ENCODE data around the gene NCF4. TPM values are rescaled to one million over a fixed set of nuclear protein-coding genes. Genes with fewer than 3 reads are reported as not detected.

Gene NCF4
- total RNA-seq, 1 donor from 2014 or later = not detected

DNA sequence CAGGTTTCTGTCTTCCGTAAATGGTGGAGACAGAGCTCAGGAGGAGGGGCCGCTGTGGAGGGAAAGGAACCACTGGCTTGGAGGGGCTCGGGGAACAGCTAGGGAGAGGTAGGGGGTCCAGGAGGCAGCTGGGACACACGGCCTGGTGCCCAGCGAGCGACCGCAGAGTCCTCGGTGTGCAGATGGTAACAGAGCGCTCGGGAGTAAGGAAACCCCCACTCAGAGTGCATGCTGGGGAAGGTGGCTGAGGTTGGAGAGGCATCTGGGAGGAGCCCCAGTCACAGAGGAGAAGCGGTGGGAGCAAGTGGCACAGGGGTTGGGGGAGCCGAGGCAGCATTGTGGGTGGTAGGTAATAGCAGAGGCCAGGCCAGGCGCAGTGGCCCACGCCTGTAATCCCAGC lies 10.8 kb upstream of the NCF4 start:
- Mint-ChIP-seq H3K4me1 (no peaks in the 10 kb centered on the region), H3K27me3 (ENCODE audit: low read depth) (peaks cover 52% of the 10 kb centered on the region), H3K27ac (no peak overlapping the region)

DNA sequence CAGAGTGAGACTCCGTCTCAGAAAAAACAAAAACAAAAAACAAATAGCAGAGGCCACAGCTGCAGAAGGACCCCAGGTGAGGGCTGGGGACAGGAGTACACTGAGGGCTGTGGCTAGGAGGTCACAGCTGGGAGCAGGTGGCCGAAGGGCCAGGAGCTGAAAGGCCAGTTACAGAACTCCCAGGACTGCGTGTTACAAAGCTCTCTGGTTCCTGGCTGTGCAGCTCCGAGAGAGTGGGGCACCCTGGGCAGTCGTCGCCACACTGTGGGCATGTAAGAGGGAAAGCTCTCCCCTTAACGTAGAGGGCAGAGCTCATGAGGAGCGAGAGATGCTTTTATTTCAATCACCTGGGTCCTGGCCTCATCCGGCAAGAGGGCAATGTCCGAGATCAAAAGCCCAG lies 10.1 kb upstream of the NCF4 start:
- Mint-ChIP-seq H3K9me3 (no peaks in the 10 kb centered on the region), H3K36me3 (no peaks in the 10 kb centered on the region), H3K4me1 (no peaks in the 10 kb centered on the region), H3K4me3 (no peak overlapping the region), H3K27me3 (ENCODE audit: low read depth) (peaks cover 46% of the 10 kb centered on the region), H3K27ac (no peak overlapping the region)
- TF ChIP-seq, protein P1, sequence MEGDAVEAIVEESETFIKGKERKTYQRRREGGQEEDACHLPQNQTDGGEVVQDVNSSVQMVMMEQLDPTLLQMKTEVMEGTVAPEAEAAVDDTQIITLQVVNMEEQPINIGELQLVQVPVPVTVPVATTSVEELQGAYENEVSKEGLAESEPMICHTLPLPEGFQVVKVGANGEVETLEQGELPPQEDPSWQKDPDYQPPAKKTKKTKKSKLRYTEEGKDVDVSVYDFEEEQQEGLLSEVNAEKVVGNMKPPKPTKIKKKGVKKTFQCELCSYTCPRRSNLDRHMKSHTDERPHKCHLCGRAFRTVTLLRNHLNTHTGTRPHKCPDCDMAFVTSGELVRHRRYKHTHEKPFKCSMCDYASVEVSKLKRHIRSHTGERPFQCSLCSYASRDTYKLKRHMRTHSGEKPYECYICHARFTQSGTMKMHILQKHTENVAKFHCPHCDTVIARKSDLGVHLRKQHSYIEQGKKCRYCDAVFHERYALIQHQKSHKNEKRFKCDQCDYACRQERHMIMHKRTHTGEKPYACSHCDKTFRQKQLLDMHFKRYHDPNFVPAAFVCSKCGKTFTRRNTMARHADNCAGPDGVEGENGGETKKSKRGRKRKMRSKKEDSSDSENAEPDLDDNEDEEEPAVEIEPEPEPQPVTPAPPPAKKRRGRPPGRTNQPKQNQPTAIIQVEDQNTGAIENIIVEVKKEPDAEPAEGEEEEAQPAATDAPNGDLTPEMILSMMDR (IDR thresholded peaks at IDR 0.05; ENCODE audit: unreplicated experiment) = no peak
- no peak for DNase-seq (ENCODE audit: low spot score in 2 of 2, unreplicated experiment in 2 of 2)

More for the DNA sequence above, 10.8 kb upstream of the NCF4 start:
- Mint-ChIP-seq H3K36me3 (no peaks in the 10 kb centered on the region), H3K4me3 (no peak overlapping the region), H3K9me3 (no peaks in the 10 kb centered on the region)
- TF ChIP-seq, protein P1 (IDR thresholded peaks at IDR 0.05; ENCODE audit: unreplicated experiment) = no peak
- DNase-seq (ENCODE audit: low spot score in 2 of 2, unreplicated experiment in 2 of 2) = no peak

DNA sequence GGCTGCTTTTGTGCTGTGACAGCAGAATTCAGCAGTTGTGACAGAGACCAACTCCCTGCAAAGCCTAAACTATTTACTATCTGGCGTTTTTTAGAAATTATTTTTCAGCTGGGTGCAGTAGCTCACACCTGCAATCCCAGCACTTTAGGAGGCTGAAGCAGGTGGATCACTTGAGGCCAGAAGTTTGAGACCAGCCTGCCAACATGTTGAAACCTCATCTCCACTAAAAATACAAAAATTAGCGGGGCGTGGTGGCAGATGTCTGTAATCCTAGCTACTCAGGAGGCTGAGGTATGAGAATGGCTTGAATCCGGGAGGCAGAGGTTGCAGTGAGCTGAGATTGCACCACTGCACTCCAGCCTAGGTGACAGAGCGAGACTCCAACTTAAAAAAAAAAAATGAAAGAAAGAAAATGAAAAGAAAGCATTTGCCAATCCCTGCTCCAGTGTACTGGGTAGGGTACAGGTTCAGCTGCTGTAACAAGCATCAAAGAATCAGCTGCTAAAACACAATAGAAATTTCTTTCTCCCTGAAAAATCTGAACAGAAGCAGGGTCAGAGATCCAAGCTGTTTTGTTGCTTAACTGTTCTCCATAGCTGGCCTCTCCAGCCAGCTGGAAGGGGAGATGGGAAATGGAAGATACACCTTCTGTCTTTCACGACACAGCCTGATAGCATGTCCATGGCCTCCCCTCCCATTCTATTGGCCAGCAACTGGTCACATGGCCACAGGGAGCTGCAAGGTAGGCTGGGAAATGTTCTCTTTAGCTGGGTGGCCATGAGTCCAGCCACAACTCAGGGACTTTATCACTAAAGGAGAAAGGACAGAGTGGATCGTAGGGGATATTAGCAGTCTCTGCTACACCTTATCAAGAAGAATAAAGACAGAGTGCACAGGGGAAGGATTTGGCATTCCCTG lies 8.5 kb upstream of the NCF4 start:
- peaks cover 43% of the 10 kb centered on the region for H3K27me3 Mint-ChIP-seq (ENCODE audit: low read depth)
- H3K27ac Mint-ChIP-seq = no peak overlapping the region
- no peak overlapping the region for H3K4me3 Mint-ChIP-seq
- peaks cover 6% of the 10 kb centered on the region for H3K4me1 Mint-ChIP-seq
- DNase-seq (ENCODE audit: low spot score in 2 of 2, unreplicated experiment in 2 of 2) = no peak
- no peaks in the 10 kb centered on the region for H3K9me3 Mint-ChIP-seq
- TF ChIP-seq, protein P1 (IDR thresholded peaks at IDR 0.05; ENCODE audit: unreplicated experiment) = no peak
- no peaks in the 10 kb centered on the region for H3K36me3 Mint-ChIP-seq

DNA sequence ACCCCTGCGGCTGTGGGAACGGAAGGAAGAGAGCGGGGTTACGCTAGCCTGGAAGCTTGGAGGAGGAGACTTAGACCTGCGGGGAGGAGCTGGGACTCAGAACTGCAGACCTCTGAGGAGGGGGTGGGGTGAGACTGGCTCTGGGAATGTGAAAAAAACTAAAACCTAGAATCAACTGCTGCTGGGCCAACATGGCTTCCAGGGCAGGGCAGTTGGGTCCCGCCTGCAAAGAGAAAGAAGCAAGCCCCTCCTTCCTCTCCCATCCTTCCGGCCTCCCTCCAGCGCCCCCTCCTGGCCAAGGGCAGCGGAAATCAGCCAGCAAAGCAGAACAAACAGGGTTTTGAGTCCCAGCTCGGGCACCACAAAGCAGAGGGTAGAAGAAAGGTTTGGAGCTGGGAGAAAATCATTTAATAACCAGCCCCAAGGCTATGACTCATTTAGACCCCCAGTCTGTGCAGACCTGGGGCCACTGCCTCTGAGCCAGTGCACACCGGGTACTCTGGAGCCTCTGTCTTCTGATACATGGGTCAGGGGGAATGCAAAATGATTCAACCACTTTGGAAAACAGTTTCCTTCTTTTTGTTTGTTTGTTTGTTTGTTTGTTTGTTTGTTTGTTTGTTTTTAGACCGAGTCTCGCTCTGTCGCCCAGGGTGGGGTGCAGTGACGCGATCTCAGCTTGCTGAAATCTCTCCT lies 7.3 kb upstream of the NCF4 start:
- no peaks in the 10 kb centered on the region for H3K36me3 Mint-ChIP-seq
- peak in 1 of 2 experiments; percentile 72 for DNase-seq (ENCODE audit: low spot score in 2 of 2, unreplicated experiment in 2 of 2)
- H3K27me3 Mint-ChIP-seq (ENCODE audit: low read depth) = peaks cover 44% of the 10 kb centered on the region
- H3K9me3 Mint-ChIP-seq = no peaks in the 10 kb centered on the region
- TF ChIP-seq, protein P1 (IDR thresholded peaks at IDR 0.05; ENCODE audit: unreplicated experiment) = peak; percentile 64
- no peak overlapping the region for H3K27ac Mint-ChIP-seq
- H3K4me3 Mint-ChIP-seq = no peak overlapping the region
- peaks cover 6% of the 10 kb centered on the region for H3K4me1 Mint-ChIP-seq

DNA sequence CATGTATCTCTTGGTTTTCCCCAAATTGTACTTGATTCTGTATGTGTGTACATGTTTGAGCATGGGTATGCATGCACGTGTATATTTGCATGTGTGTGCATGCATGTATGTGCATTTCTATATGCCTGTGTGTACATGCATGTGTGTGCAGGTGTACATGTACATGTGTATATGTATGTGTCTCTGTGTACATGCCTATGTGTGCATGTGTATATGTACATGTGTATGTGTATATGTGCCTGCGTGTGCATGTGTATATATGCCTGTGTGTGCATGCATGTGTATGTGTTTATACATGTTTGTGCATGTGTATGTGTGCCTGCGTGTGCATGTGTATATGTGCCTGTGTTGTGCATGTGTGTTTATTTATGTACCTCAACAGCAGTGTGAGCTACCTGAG lies 5.3 kb upstream of the NCF4 start:
- TF ChIP-seq, protein P1 (IDR thresholded peaks at IDR 0.05; ENCODE audit: unreplicated experiment) = no peak
- no peaks in the 10 kb centered on the region for H3K36me3 Mint-ChIP-seq
- no peak overlapping the region for H3K27ac Mint-ChIP-seq
- DNase-seq (ENCODE audit: low spot score in 2 of 2, unreplicated experiment in 2 of 2) = no peak
- H3K27me3 Mint-ChIP-seq (ENCODE audit: low read depth) = peaks cover 34% of the 10 kb centered on the region
- H3K4me3 Mint-ChIP-seq = no peak overlapping the region
- H3K4me1 Mint-ChIP-seq = peaks cover 6% of the 10 kb centered on the region
- no peaks in the 10 kb centered on the region for H3K9me3 Mint-ChIP-seq
